DND-41 (cell line): ENCODE results near the gene MYT1.

Source experiments
- EZH2 ChIP-seq: IDR thresholded peaks from 3 replicates; pipeline ENCODE4 v1.6.1; 2012; ENCODE audit warnings: borderline replicate concordance, low read depth, mild to moderate bottlenecking, moderate library complexity, low read length, inconsistent platforms; ENCODE audit not compliant: severe bottlenecking
- TF ChIP-seq, protein P1 (sequence below): IDR thresholded peaks from 2 replicates; pipeline ENCODE4 v1.5.1; 2012; ENCODE audit warnings: borderline replicate concordance, low read length, moderate library complexity, mild to moderate bottlenecking; ENCODE audit not compliant: poor library complexity, severe bottlenecking; ENCODE audit errors: extremely low read depth

DNA sequence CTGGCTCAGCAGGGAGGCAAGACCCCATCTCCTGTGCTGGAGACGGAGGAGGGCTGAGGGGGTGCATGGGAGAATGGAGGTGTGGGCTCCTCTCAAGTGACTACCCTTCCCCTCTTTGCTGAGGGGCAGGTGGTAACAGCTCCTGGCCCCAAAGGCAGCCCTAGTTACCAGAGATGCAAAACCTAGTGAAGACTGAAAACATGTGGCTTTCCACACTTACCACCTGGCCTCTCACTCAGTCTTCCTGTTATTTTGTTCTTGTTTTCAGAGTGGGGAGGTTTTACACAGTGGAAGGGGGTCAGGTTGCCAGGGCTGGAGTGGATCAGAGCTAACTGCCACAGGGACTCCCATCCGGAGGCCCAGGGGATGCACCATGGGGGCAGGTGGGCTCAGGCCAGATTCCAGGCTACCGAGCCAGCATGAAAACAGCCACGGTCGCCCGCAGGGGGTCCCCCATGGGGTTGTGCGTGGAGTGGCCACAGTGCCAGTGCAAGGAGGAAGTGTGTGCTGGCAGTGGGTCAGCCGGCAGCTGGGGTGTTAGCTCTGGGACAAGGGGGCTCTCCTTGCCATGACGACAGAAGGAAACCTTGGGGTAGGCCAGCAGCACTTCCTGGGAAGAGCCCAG, 21.1 kb downstream of the MYT1 start:
- TF ChIP-seq, protein P1, sequence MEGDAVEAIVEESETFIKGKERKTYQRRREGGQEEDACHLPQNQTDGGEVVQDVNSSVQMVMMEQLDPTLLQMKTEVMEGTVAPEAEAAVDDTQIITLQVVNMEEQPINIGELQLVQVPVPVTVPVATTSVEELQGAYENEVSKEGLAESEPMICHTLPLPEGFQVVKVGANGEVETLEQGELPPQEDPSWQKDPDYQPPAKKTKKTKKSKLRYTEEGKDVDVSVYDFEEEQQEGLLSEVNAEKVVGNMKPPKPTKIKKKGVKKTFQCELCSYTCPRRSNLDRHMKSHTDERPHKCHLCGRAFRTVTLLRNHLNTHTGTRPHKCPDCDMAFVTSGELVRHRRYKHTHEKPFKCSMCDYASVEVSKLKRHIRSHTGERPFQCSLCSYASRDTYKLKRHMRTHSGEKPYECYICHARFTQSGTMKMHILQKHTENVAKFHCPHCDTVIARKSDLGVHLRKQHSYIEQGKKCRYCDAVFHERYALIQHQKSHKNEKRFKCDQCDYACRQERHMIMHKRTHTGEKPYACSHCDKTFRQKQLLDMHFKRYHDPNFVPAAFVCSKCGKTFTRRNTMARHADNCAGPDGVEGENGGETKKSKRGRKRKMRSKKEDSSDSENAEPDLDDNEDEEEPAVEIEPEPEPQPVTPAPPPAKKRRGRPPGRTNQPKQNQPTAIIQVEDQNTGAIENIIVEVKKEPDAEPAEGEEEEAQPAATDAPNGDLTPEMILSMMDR: no peak
- no peak for TF ChIP-seq EZH2
